ENCODE measurements around the gene REEP1. TPM values are rescaled to one million over a fixed set of nuclear protein-coding genes. Genes with fewer than 3 reads are reported as not detected.

REEP1 gene
- total and polyA plus RNA-seq, 9 of the 15 experiments (the other 6 are each of a cell fraction or from before 2014, with no cell fraction given) = 0.11 to 0.67 (median 0.13) TPM

GRCh38 chr2:86249176-86249575 is 88.2 kb downstream of the REEP1 start:
- Histone ChIP-seq H4K20me1 (replicated peaks; ENCODE audit: control insufficient read depth, insufficient read depth, low read length) (no peaks in the 10 kb centered on the region), H3K36me3 (ENCODE audit: control insufficient read depth, insufficient read depth, low read length) (no peaks in the 10 kb centered on the region), H3K4me2 (ENCODE audit: insufficient read depth, low read length) (no peak overlapping the region), H3K4me3 (no peak overlapping the region), H3K9ac (ENCODE audit: insufficient read depth in 1 of 2, low read depth in 2 of 2, low read length in 2 of 2) (no peak overlapping the region), H3K79me2 (ENCODE audit: control insufficient read depth, insufficient read depth, low read length) (no peaks in the 10 kb centered on the region), H3K27ac (ENCODE audit: extremely low read depth, low read depth, low read length) (no peak overlapping the region), H3K4me1 (replicated peaks in 1 of 2; ENCODE audit: control insufficient read depth in 2 of 2, insufficient read depth in 2 of 2, low read length in 2 of 2) (no peaks in the 10 kb centered on the region), H2AFZ (ENCODE audit: low read depth, low read length) (no peak overlapping the region), H3K27me3 (ENCODE audit: control insufficient read depth in 2 of 2, insufficient read depth in 2 of 2, low read length in 2 of 2) (peaks cover 18 to 40% of the 10 kb centered on the region in 2 experiments; a peak in 4 of 5 replicates), H3K9me3 (replicated peaks; ENCODE audit: control insufficient read depth, insufficient read depth, low read depth, low read length) (no peaks in the 10 kb centered on the region), H3K9me1 (ENCODE audit: control insufficient read depth, insufficient read depth, low read length) (no peaks in the 10 kb centered on the region)
- FAIRE-seq = no peak
- TF ChIP-seq MECOM (CRISPR knock-in tag; IDR thresholded peaks at IDR 0.05) (no peak), THRA (IDR thresholded peaks at IDR 0.05) (no peak), HDAC1 (IDR thresholded peaks at IDR 0.05) (no peak), BACH1 (tag; IDR thresholded peaks at IDR 0.05) (no peak), RAD21 (CRISPR knock-in tag; conservative IDR thresholded peaks at IDR 0.05 in 1 of 2, IDR thresholded peaks at IDR 0.05 in 1 of 2) (no peak), POLR2A (conservative IDR thresholded peaks at IDR 0.05) (no peak), CUX1 (CRISPR knock-in tag; IDR thresholded peaks at IDR 0.05) (no peak), NR2C2 (CRISPR knock-in tag; IDR thresholded peaks at IDR 0.05) (no peak), NR2C2 (tag; IDR thresholded peaks at IDR 0.05) (no peak), SIX5 (IDR thresholded peaks at IDR 0.05; ENCODE audit: borderline replicate concordance in 1 of 2, insufficient read depth in 1 of 2, low read depth in 1 of 2, low read length in 2 of 2) (no peak), ZNF695 (CRISPR knock-in tag; IDR thresholded peaks at IDR 0.05) (no peak), SRSF7 (optimal IDR thresholded peaks at IDR 0.05; ENCODE audit: low read depth, low read length) (no peak), ZNF445 (CRISPR knock-in tag; IDR thresholded peaks at IDR 0.05; ENCODE audit: low read depth) (no peak), MAX (CRISPR knock-in tag; IDR thresholded peaks at IDR 0.05) (no peak), CXXC5 (CRISPR knock-in tag; IDR thresholded peaks at IDR 0.05) (no peak), ELK1 (CRISPR knock-in tag; IDR thresholded peaks at IDR 0.05) (no peak)
- DNase-seq (ENCODE audit: extremely low read depth in 1 of 4, low spot score in 3 of 4) = no peak
- ChIA-PET CTCF (ENCODE audit: low intra/inter-chr PET ratio) (no interaction called here), POLR2A (no interaction called here)
- 5% methylated on average over 6 of the region's 6 CpGs for WGBS (ENCODE audit: insufficient coverage, low coverage, missing lambda C conversion rate)
- in situ Hi-C loops (cut with MboI) (no loop called here), intact Hi-C loops (cut with micrococcal nuclease) (no loop called here)
- ATAC-seq = no peak
- BruUV-seq (replicated peaks) = no TSS peak
